Colonic mucosa (tissue), 4 donors: ENCODE data around the gene PCDHB12. TPM values are rescaled to one million over a fixed set of nuclear protein-coding genes. Genes with fewer than 3 reads are reported as not detected.

Source experiments
- DNase-seq: peaks from one replicate; pipeline ENCODE4 v3.0.0-alpha.2; 2020
- H3K27ac ChIP-seq: fragments of 200-600 bp; one replicate; pipeline ENCODE4 v1.8.0; 2021
- H3K27me3 ChIP-seq: fragments of 200-600 bp; one replicate; pipeline ENCODE4 v1.8.0; 2021
- H3K36me3 ChIP-seq: fragments of 200-600 bp; one replicate; pipeline ENCODE4 v1.8.0; 2021
- H3K4me1 ChIP-seq: fragments of 200-600 bp; one replicate; pipeline ENCODE4 v1.8.0; 2021; ENCODE audit warnings: mild to moderate bottlenecking
- H3K4me3 ChIP-seq: fragments of 200-600 bp; one replicate; pipeline ENCODE4 v1.8.0; 2021
- H3K9ac ChIP-seq, 2 donors: one replicate each; pipeline ENCODE4 v1.7.0; 2013; ENCODE audit warnings: control low read depth in 2 of 2, low read depth in 2 of 2, low read length in 2 of 2
- H3K9me3 ChIP-seq: fragments of 200-600 bp; one replicate; pipeline ENCODE4 v1.8.0; 2021
- CTCF ChIP-seq: fragments of 200-600 bp; IDR thresholded peaks from one replicate; pipeline ENCODE4 v1.8.0; 2022; ENCODE audit warnings: antibody characterized with exemption, mild to moderate bottlenecking
- intact Hi-C: fragments of 100-400 bp; cut with DNase I; formaldehyde crosslinking; loops from one replicate; pipeline ENCODE4 v1.14.1; 2022
- total RNA-seq, 2 donors: library from RNA; stranded (reverse); fragmentation: NEBNext Ultra II Directional in 1 of 2; extraction: Animal tissue kit (Norgen Biotek cat#: 25700) in 1 of 2; gene quantifications; one replicate each; pipeline ENCODE4 v1.2.1, GENCODE V29; 2021
- donor health status: healthy.
- donor health status: DM: no; HTN: no; CAD: no.
- donor health status: DM: no; HTN: no; CAD: no.

Gene PCDHB12
- total RNA-seq, 2 donors from 2014 or later, result 0.40 to 0.56 TPM

GRCh38 chr5:141258464-141258863 lies 49.9 kb downstream of the PCDHB12 start:
- Histone ChIP-seq H3K27ac (no peak overlapping the region), H3K4me3 (no peak overlapping the region), H3K36me3 (no peaks in the 10 kb centered on the region), H3K9ac (no peak overlapping the region), H3K9me3 (peaks cover 38% of the 10 kb centered on the region), H3K4me1 (no peaks in the 10 kb centered on the region), H3K27me3 (no peaks in the 10 kb centered on the region)
- no peak for TF ChIP-seq CTCF
- no peak for DNase-seq
- intact Hi-C loops, result no loop called here

GRCh38 chr5:141258948-141259347 lies 50.4 kb downstream of the PCDHB12 start:
- DNase-seq, result no peak
- no peak overlapping the region for H3K9ac ChIP-seq
- no peak for TF ChIP-seq CTCF
- peaks cover 38% of the 10 kb centered on the region for H3K9me3 ChIP-seq
- no peaks in the 10 kb centered on the region for H3K27me3 ChIP-seq
- no peak overlapping the region for H3K4me3 ChIP-seq
- H3K27ac ChIP-seq, result no peak overlapping the region
- intact Hi-C loops, result no loop called here
- H3K36me3 ChIP-seq, result no peaks in the 10 kb centered on the region
- no peaks in the 10 kb centered on the region for H3K4me1 ChIP-seq

GRCh38 chr5:141260458-141261237 lies 52.1 kb downstream of the PCDHB12 start:
- H3K9me3 ChIP-seq, result peaks cover 41% of the 10 kb centered on the region
- no peak overlapping the region for H3K27ac ChIP-seq
- no peak overlapping the region for H3K9ac ChIP-seq
- no peak for TF ChIP-seq CTCF
- no peaks in the 10 kb centered on the region for H3K4me1 ChIP-seq
- no peaks in the 10 kb centered on the region for H3K27me3 ChIP-seq
- intact Hi-C loops, result no loop called here
- H3K36me3 ChIP-seq, result no peaks in the 10 kb centered on the region
- H3K4me3 ChIP-seq, result no peak overlapping the region
- no peak for DNase-seq

GRCh38 chr5:141261238-141261546 lies 52.7 kb downstream of the PCDHB12 start:
- no peak for DNase-seq
- Histone ChIP-seq H3K9ac (no peak overlapping the region), H3K4me3 (no peak overlapping the region), H3K4me1 (no peaks in the 10 kb centered on the region), H3K27ac (no peak overlapping the region), H3K27me3 (no peaks in the 10 kb centered on the region), H3K36me3 (no peaks in the 10 kb centered on the region), H3K9me3 (peaks cover 41% of the 10 kb centered on the region)
- no peak for TF ChIP-seq CTCF
- intact Hi-C loops, result no loop called here

Other genes with a start within 250 kb of the PCDHB12 start
- under 1 TPM; 0.05 to 0.32 TPM for gene PCDHAC2, start 242.2 kb upstream of the PCDHB12 start, total RNA-seq
- gene PCDHB1, start 157.3 kb upstream of the PCDHB12 start, total RNA-seq, result not detected
- 1 to 10 TPM in 1 of 2 donors, under 1 TPM in 1; 0.40 to 1.6 TPM for gene PCDHB2, start 114.1 kb upstream of the PCDHB12 start, total RNA-seq
- 1 to 10 TPM in 1 of 2 donors, under 1 TPM in 1; 0.40 to 1.5 TPM for gene PCDHB3, start 108.2 kb upstream of the PCDHB12 start, total RNA-seq
- gene PCDHB4, start 86.9 kb upstream of the PCDHB12 start, total RNA-seq, result under 1 TPM; 0.17 to 0.96 TPM
- gene PCDHB5, start 73.5 kb upstream of the PCDHB12 start, total RNA-seq, result under 1 TPM; 0.10 to 0.66 TPM
- gene PCDHB6, start 58.7 kb upstream of the PCDHB12 start, total RNA-seq, result under 1 TPM; 0.11 to 0.15 TPM
- gene PCDHB7, start 36.1 kb upstream of the PCDHB12 start, total RNA-seq, result under 1 TPM; 0.15 to 0.40 TPM
- under 1 TPM; 0.25 to 0.40 TPM for gene PCDHB8, start 30.9 kb upstream of the PCDHB12 start, total RNA-seq
- gene PCDHB16, start 26.3 kb upstream of the PCDHB12 start, total RNA-seq, result under 1 TPM; 0.17 to 0.53 TPM
- gene PCDHB9, start 21.6 kb upstream of the PCDHB12 start, total RNA-seq, result under 1 TPM; 0.47 to 0.53 TPM
- gene PCDHB10, start 16.4 kb upstream of the PCDHB12 start, total RNA-seq, result 1 to 10 TPM in 1 of 2 donors, under 1 TPM in 1; 0.17 to 1.1 TPM
- gene PCDHB11, start 9.1 kb upstream of the PCDHB12 start, total RNA-seq, result 1 to 10 TPM in 1 of 2 donors, under 1 TPM in 1; 0.59 to 2.2 TPM
- gene PCDHB13, start 5.2 kb downstream of the PCDHB12 start, total RNA-seq, result 1 to 10 TPM in 1 of 2 donors, under 1 TPM in 1; 0.40 to 1.3 TPM
- 1 to 10 TPM in 1 of 2 donors, under 1 TPM in 1; 0.62 to 1.8 TPM for gene PCDHB14, start 14.6 kb downstream of the PCDHB12 start, total RNA-seq
- 1 to 10 TPM in 1 of 2 donors, under 1 TPM in 1; 0.27 to 1.8 TPM for gene PCDHB15, start 36.7 kb downstream of the PCDHB12 start, total RNA-seq
- 1 to 10 TPM in 1 of 2 donors, under 1 TPM in 1; 0.21 to 1.1 TPM for gene SLC25A2, start 95.3 kb downstream of the PCDHB12 start, total RNA-seq
- gene TAF7, start 112.1 kb downstream of the PCDHB12 start, total RNA-seq, result 10 to 100 TPM; 49.3 to 70.2 TPM
- gene PCDHGA1, start 121.8 kb downstream of the PCDHB12 start, total RNA-seq, result under 1 TPM; 0.10 to 0.37 TPM
- gene PCDHGA2, start 130.0 kb downstream of the PCDHB12 start, total RNA-seq, result under 1 TPM; 0.22 to 0.50 TPM
- gene PCDHGA3, start 135.1 kb downstream of the PCDHB12 start, total RNA-seq, result under 1 TPM; 0.10 to 0.21 TPM
- gene PCDHGB1, start 141.4 kb downstream of the PCDHB12 start, total RNA-seq, result 1 to 10 TPM in 1 of 2 donors, under 1 TPM in 1; 0.15 to 1.7 TPM
- 1 to 10 TPM in 1 of 2 donors, under 1 TPM in 1; 0.20 to 1.4 TPM for gene PCDHGA4, start 146.3 kb downstream of the PCDHB12 start, total RNA-seq
- 1 to 10 TPM in 1 of 2 donors, under 1 TPM in 1; 0.47 to 1.8 TPM for gene PCDHGB2, start 151.3 kb downstream of the PCDHB12 start, total RNA-seq
- 1 to 10 TPM in 1 of 2 donors, under 1 TPM in 1; 0.52 to 1.1 TPM for gene PCDHGA5, start 155.4 kb downstream of the PCDHB12 start, total RNA-seq
- 1 to 10 TPM in 1 of 2 donors, under 1 TPM in 1; 0.57 to 1.1 TPM for gene PCDHGB3, start 161.5 kb downstream of the PCDHB12 start, total RNA-seq
- 1 to 10 TPM in 1 of 2 donors, under 1 TPM in 1; 0.82 to 1.5 TPM for gene PCDHGA6, start 165.2 kb downstream of the PCDHB12 start, total RNA-seq
- 1 to 10 TPM in 1 of 2 donors, under 1 TPM in 1; 0.59 to 1.0 TPM for gene PCDHGA7, start 174.0 kb downstream of the PCDHB12 start, total RNA-seq
- under 1 TPM; 0.69 to 0.96 TPM for gene PCDHGB4, start 179.0 kb downstream of the PCDHB12 start, total RNA-seq
- under 1 TPM; 0.17 to 0.48 TPM for gene PCDHGA8, start 183.9 kb downstream of the PCDHB12 start, total RNA-seq
- gene PCDHGB5, start 189.2 kb downstream of the PCDHB12 start, total RNA-seq, result 1 to 10 TPM; 2.1 to 3.1 TPM
- 1 to 10 TPM; 1.1 to 2.2 TPM for gene PCDHGA9, start 194.1 kb downstream of the PCDHB12 start, total RNA-seq
- gene PCDHGB6, start 199.3 kb downstream of the PCDHB12 start, total RNA-seq, result 1 to 10 TPM; 1.0 to 1.8 TPM
- 1 to 10 TPM; 2.7 to 4.7 TPM for gene PCDHGA10, start 204.3 kb downstream of the PCDHB12 start, total RNA-seq
- 1 to 10 TPM; 2.5 to 3.3 TPM for gene PCDHGB7, start 209.0 kb downstream of the PCDHB12 start, total RNA-seq
- 1 to 10 TPM; 1.3 to 1.6 TPM for gene PCDHGA11, start 212.3 kb downstream of the PCDHB12 start, total RNA-seq
- 1 to 10 TPM; 1.0 to 1.5 TPM for gene PCDHGA12, start 221.8 kb downstream of the PCDHB12 start, total RNA-seq